HG02623 (cell line): ENCODE measurements around the gene SLC12A2.

Experiments
- ATAC-seq: cut with Tn5 transposase; IDR thresholded peaks from one replicate; pipeline ENCODE4 v1.9.1; 2021; ENCODE audit warnings: moderate library complexity; ENCODE audit not compliant: unreplicated experiment

Gene SLC12A2

DNA sequence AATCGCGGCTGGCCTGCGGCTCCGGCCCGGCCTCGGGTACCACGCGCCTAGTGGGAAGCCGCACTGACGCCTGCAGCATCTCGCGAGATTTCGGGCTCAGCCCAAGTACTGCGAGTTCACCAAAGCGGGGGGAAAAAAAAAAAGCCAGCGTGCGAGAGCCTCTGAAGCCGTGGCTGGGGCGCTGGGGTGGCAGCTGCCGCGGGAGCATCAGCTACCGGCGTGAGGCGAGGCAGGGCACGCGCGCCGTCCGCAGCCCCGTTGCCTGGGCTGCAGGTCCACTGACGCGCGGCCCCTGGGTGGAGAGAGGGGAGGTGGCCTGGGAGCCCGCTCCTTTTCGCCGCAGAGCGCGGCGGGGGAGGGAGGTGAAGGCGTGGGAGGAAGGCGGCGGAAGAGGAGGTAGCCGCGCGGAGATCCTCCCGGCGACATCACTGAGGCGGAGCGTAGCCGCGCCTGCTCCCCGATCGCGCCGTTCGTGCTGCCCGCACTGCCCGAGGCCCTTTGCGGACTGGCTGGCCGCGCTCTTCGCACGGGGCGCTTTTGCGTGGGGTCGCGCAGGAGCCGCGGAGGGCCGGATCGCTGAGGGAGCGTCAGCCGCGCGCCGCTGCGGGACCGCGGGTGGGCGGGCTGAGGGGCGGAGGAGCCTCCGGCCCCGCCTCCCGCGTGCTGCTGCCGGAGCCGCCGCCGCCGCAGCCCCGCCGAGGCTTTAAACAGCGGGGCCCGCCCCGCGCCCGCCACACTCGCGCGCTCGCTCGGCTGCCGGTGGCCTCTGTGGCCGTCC lies at the start of gene SLC12A2:
TSS of gene SLC12A2 (plus strand) at position 734 of the 778 bp plus-strand sequence. CDS start 189 bp downstream, outside the sequence.
- peak; percentile 53 for ATAC-seq

DNA sequence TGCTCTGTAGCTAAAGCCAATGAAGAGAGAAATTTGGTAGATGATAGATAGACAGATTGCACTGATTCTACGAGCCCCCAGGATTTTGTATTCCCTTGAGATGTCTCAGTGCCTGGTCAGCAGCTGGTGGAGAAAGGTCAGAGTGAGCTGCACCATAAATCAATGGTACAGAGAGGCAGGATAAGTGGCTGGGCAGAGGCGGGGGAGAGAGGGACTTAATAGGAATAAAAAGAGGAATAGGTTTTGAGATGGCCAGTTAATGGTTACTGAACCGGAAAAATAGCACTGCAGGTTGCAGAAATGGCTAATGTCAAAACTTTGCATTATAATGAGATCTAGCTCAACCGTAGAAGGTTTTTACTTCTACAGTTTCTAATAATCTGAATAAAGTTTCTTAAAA lies 47.9 kb upstream of the SLC12A2 start:
- ATAC-seq, result no peak

DNA sequence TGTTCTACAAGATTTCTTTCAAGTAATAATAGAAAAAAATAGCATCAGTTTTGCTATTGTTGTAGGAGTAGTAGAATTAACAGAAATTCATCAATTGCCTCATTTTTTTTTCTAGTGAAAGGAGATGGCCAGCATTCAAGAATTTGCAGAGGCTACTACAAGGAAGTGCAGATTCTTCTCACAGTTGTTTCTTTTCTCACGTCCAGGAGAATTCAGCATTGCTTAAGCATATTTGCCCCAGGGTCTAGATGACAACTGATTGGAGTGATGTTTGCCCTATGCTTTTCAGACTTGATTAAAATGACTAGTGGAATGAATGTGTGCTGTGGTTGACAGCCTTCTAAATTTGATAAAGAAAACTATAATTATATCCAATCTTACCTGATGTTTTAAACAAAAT lies 46.6 kb upstream of the SLC12A2 start:
- no peak for ATAC-seq

DNA sequence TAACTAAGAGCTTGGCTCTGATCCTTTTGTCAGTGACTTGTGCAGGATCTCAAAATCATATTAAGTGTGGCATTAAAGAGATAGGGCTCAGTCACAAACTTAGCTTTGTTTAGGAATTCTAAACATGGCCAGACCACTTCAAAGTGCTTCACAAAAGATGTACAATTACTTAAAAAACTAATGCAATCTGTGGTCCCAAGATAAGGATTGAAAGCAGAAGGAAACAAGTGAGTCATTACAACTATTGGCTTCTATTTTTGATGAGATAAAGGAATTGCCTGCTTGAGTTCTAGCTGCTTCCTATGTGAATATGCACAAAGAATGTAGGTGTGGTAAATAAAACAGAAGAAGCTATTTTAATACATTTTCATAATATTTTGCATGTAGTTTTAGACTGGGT lies 44.9 kb upstream of the SLC12A2 start:
- ATAC-seq, result no peak

DNA sequence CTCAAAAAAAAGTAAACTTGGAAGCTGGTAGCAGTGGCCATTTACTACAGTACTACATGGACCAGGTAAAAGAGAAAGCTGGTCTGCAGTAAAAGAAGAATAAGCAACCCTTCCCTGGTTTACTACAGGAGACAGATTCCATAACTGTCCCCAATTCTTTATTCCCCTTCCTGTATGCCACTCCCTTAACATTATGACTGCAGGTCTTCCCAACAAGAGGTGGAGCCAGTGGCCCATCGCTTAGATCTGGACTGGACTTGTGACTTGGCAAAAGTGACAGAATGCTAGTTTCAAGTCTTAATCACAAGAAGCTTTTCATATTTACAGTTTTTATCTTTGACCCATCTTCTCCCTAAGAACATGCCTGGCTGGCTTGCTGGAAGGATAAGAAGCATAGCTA lies 42.6 kb upstream of the SLC12A2 start:
- ATAC-seq, result no peak

DNA sequence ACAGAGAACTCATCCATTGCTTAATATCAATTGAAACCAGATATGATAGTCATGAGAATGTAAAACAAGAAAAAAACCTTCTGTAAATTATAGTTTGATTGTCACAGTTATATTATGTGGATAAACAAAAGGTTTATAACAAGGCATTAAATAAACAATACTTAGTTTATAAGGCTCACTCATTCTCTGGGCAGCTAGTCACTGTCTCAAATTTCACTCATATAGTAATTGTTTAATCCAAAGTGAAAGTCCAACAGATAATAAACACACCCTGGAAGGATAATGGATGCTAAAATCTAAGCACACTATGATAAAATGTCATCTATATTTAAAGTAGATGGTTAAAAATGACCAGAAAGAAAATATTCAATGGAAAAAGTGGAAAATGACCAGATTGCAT lies 30.8 kb upstream of the SLC12A2 start:
- no peak for ATAC-seq

DNA sequence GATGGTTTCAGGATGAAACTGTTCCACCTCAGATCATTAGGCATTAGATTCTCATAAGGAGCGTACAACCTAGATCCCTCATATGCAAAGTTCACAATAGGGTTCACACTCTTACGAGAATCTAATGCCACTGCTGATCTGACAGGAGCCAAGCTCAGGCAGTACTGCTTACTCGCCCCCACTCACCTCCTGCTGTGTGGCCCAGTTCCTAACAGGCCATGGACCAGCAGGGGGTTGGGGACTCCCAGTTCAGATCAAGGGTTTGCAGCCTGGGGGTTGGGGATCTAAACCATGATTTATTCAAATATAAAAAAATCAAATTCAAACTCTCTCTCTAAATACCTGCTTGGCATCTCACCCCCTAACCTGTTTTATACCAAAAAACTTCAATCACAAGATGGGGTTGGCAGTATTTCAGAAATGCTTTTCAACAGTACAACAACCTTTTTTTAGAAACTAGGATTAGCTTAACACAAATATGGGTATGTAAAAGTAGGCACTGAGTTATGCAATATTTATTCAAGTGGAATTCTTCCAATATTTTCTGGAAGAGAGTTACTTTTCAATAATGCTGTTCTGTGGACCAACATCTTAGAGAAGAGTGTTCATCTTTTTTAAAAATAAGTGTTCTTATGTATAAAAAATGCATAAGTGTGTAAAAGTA lies 30.1 kb upstream of the SLC12A2 start:
- no peak for ATAC-seq

DNA sequence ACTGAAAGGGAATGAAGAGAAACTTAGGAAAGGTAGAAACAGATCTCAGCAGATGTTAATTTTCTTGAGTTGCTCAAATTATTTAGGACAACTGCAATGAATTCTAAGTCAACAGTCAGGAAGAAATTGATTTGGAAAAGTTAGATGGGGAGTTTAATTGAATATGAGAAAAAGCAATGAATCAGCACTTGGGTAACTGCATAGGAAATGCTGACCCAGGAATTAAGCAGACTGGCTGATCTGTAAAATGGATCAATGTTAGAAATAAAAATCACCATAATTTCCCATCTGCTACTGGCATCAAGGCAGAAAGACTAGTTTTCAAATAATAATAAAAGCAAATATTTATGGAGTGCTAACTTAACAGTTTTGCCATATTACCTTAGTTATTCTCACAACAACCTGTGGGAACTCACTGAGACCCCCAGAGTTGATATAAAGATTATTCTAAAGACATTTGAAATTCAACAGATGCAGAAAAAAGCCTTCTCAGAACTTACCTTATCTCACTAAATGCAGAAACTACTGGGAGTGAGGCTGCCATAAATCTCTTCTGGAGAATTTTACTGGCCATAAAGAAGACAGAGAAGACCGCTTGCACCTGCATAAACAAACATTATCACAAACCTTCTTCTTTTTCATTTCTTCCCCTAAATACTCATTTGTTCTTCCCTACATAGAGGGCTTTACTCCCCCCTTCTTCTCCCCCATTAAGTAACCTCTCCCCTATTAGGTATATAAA lies 22.8 kb upstream of the SLC12A2 start:
- ATAC-seq, result no peak

DNA sequence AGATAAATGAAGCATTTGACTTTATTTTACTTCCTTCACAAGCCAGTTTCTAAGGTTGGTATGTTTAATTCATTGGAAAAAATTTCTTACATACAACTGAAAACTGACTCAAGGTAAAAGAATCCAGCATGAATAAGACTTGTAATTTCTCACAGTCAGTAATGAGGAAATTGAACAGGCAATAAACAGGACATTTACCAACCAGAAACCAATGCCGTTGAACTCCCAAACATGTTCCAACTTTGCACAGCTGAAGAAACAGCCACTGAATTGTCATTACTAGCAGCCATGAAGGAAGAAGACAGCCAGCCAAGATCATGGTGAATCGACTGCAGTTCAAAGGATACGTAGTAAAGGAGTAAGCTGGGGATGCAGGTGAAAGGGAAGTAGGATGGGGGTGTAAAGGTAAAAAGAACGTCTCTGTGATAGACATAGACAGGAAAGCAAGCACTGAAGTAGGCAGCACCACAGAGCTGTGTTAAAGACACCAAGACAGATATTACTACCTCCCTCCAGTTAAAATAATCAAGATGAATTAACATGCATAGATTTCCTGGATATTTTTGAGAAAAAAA lies 21.3 kb upstream of the SLC12A2 start:
- no peak for ATAC-seq

DNA sequence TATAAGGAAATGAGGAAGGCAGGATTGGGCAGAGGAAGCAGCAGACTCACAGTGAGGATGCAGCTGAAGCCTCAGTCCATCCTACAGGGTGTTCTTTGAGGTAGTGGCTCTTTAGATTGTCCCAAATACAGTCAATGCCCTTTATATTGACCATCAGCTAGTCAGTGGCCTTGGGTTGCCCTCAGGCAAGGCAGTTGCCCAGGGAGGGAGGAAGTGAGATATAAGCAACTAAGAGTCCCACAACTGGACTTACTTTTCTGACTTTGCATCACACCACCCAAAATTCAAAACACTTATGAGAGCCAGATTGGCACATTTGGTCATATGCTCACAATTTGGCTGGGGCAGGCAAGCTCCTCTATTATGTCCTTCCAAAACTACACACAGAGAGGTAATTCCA lies 9.4 kb upstream of the SLC12A2 start:
- ATAC-seq, result no peak

DNA sequence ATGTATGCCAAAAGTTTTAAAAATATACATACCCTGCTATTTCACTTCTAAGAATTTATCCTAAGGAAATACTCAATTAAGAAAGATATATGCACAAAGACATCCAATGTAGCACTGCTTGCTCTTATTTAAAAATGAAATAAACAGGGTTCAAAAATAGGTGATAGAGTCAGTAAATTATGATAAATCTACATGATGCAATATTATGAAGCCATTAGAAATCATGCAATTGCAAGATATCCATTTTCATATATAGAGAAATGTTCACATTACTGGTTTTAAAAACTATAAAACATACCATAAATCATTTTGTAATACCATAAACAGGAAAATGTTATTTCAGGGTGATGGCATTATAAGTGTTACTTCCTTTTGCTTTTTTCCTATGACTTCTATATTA lies 8.6 kb upstream of the SLC12A2 start:
- ATAC-seq, result no peak

DNA sequence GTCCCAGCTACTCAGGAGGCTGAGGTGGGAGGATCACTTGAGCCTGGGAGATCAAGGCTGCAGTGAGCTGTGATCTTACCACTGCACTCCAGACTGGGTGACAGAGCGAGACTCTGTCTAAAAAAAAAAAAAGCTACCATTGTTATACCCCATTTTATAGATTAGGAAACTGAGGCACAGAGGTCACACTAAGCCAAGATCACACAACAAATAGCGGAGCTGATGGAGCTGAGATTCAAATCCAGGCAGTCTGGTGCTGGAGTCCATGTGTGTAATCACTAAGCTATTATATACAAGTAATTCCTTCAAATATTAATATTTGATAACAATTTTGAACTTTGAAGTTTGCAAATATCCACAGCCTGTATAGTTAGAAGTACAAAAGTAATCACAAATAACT lies 6.0 kb upstream of the SLC12A2 start:
- no peak for ATAC-seq

DNA sequence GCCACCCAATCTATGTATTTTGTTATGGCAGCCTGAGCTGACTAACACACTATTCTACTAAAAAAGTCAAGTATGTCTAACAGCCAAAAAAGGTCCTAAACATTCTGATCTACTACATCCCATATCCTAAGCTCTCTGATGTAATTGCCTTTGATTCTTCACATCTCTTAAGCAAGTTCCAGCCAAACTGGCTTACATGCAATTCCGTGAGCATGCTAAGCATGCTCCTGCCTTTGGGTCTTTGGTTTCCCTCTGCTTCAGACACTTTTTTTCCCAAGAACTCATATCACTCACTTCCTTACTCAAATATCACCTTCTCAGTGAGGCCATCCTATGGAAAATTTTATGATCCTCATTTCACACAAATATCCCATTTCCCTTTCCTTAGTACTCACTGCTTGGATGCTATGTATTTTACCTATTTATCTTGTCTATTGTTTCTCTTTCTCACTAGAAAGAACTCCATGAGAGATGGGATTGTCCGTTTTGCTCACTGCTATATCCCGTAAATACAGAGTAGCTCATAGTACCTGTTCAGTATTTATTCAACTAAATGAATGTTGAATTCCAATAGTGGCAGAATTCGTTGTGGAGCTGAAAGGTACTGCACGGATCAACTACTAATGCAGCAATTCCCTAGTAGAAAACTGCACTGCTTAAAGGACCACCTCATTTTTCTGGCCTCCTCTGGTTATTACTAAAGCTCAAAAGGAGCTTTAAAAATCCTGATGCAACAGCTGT lies 2.3 kb upstream of the SLC12A2 start:
- ATAC-seq, result no peak

DNA sequence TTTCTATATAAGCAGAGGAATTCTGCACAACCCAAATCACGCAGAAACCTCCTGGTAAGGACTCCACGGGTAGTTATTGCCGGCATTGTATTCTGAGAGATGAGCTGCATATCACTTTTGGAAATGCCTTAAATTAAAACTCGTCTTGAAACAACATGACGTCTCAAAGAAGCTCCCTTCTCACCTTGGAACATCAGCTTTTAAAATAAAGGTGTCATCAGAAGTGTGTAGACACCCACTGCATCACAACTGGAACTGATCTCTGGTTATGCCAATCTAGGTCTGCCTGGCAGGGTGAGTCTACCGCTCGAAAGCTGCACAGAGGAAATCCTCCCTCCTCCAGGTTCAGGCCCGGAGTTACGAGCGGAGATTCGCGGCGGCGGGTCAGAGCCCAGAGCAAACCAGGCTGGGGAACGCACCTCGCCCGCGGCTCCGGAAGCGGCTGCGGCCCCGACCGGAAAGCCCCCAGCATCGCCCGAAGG lies 974 bp upstream of the SLC12A2 start:
- ATAC-seq, result no peak

DNA sequence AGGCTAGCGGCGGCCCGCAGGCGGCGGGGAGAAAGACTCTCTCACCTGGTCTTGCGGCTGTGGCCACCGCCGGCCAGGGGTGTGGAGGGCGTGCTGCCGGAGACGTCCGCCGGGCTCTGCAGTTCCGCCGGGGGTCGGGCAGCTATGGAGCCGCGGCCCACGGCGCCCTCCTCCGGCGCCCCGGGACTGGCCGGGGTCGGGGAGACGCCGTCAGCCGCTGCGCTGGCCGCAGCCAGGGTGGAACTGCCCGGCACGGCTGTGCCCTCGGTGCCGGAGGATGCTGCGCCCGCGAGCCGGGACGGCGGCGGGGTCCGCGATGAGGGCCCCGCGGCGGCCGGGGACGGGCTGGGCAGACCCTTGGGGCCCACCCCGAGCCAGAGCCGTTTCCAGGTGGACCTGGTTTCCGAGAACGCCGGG lies 253 bp downstream of the SLC12A2 start:
- peak; percentile 30 for ATAC-seq

DNA sequence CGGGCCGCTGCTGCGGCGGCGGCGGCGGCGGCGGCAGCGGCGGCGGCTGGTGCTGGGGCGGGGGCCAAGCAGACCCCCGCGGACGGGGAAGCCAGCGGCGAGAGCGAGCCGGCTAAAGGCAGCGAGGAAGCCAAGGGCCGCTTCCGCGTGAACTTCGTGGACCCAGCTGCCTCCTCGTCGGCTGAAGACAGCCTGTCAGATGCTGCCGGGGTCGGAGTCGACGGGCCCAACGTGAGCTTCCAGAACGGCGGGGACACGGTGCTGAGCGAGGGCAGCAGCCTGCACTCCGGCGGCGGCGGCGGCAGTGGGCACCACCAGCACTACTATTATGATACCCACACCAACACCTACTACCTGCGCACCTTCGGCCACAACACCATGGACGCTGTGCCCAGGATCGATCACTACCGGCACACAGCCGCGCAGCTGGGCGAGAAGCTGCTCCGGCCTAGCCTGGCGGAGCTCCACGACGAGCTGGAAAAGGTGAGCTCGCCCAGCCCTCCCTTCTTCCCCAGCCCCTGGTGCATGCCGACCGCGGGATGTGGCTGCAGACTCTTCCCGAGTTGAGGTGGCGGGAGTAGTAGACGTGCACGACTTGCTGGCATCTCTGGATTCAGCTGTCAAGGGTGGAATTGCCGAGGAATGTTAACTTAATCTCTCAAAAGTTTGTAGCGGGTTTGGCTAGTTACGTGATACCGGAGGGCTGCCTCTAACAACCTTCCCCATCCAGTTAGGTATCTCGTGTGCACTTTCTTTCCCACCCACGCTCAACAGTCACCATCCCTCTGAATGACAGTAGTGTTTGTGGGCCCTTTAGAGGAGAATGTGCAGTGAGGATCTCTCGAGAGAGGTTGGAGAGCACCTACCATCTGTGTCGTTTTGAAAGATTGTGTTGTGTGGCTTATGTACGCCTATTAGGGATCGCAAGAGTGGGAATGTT lies 932 bp downstream of the SLC12A2 start:
- peak; percentile 20 for ATAC-seq

DNA sequence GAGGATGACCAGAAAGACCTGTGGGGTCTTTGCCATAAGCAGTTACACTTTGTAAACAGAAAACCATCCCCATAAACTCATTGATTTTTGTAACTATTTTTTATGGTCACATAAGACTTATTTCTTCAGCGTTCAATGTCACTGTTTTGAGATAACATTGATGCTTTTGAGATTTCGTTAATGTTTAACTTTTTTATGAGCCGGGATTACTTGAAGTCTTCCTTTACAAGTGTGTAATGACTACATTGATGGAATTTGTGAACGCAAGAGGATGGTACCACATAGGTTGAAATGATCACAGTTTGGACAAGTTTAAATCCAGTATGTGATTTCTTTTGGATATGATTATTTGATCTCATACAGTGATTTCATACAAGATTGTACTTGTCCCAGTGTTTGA lies 1.8 kb downstream of the SLC12A2 start:
- no peak for ATAC-seq

DNA sequence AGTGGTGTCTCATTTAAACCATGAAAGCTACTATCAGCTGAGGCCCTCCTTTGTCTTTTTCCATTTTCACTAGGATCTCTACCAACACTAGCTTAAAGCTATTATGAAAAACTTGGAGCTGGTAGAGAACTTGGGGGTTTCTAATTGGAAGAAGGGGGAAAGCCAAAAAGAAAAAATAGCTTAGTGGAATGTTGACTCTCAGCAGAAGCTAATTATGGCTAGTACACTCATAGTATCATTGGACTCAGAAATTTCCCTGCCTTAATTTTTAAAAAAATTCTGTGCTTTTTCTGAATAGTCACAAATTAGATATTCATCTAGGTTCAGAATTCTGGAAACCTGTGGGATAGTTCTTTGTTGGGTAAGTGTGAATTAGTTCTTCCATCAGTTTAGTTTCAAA lies 8.0 kb downstream of the SLC12A2 start:
- no peak for ATAC-seq

DNA sequence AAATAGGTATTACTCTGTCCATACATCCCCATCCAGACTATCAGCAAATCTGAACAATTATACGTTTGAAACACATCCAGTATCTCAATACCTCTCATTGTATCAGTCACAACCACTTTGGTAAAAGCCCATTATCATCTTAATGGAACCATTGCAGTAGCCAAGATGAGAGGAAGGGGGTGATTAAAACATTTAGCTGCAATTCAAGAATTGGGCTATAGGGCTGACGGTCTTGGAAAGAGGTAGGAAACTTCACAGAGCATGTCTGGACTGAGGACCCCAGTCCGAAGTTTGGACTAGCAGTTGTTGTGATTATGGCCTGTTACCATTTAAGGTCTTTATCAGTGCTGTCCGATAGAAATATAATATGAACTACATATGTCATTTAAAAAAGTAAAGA lies 8.6 kb downstream of the SLC12A2 start:
- ATAC-seq, result no peak

DNA sequence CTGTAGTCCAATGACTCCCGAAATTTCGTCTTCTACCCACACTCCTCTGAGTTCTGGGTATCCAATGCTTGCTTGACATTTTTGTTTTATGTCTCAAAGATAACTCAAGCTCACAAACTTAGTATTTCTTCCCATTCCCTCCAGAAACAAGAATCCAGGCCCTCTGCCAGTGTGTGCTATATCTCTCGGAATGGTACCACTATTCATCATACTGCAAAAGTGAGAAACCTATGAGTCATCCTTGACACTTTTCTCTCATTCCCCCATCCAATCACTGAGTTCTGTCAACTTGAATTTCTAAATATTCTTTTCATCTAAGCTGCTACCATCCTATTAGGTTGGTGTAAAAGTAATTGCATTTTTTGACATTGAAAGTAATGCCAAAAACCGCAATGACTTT lies 9.8 kb downstream of the SLC12A2 start:
- ATAC-seq, result no peak
